Lower lobe of right lung (tissue), 2 donors: ENCODE measurements around the gene LELP1. TPM values are rescaled to one million over a fixed set of nuclear protein-coding genes. Genes with fewer than 3 reads are reported as not detected.

Source experiments
- ATAC-seq, 2 donors: fragments of 200-7000 bp; cut with Tn5 transposase; one replicate each; pipeline ENCODE4 v1.9.1; 2020 to 2022; ENCODE audit warnings: mild to moderate bottlenecking in 2 of 2, moderate library complexity in 2 of 2
- DNase-seq: peaks from one replicate; pipeline ENCODE4 v3.0.0-alpha.2; 2020
- H3K27ac ChIP-seq: fragments of 200-600 bp; one replicate; pipeline ENCODE4 v1.8.0; 2022
- H3K27me3 ChIP-seq: fragments of 200-600 bp; one replicate; pipeline ENCODE4 v1.8.0; 2022; ENCODE audit warnings: low read depth
- H3K36me3 ChIP-seq: fragments of 200-600 bp; one replicate; pipeline ENCODE4 v1.8.0; 2022; ENCODE audit warnings: mild to moderate bottlenecking
- H3K4me1 ChIP-seq: fragments of 200-600 bp; one replicate; pipeline ENCODE4 v1.8.0; 2022
- H3K4me3 ChIP-seq: fragments of 200-600 bp; one replicate; pipeline ENCODE4 v1.8.0; 2022; ENCODE audit warnings: mild to moderate bottlenecking
- H3K9me3 ChIP-seq: fragments of 200-600 bp; one replicate; pipeline ENCODE4 v1.8.0; 2022
- intact Hi-C: fragments of 100-400 bp; cut with DNase I; formaldehyde crosslinking; loops from one replicate; pipeline ENCODE4 v1.11.0; 2022
- total RNA-seq: library from RNA; stranded (reverse); fragmentation: NEBNext Ultra II Directional; extraction: Animal tissue kit (Norgen Biotek cat#: 25700); gene quantifications from one replicate; pipeline ENCODE4 v1.2.1, GENCODE V29; 2021
- TF ChIP-seq, protein P1 (sequence below): fragments of 200-600 bp; IDR thresholded peaks from one replicate; pipeline ENCODE4 v1.8.0; 2022; ENCODE audit warnings: antibody characterized with exemption, mild to moderate bottlenecking
- donor health status: DM: no; HTN: yes; CAD: no; lungs with severe emphysema.

The LELP1 gene
- total RNA-seq, 1 donor from 2014 or later = not detected

DNA sequence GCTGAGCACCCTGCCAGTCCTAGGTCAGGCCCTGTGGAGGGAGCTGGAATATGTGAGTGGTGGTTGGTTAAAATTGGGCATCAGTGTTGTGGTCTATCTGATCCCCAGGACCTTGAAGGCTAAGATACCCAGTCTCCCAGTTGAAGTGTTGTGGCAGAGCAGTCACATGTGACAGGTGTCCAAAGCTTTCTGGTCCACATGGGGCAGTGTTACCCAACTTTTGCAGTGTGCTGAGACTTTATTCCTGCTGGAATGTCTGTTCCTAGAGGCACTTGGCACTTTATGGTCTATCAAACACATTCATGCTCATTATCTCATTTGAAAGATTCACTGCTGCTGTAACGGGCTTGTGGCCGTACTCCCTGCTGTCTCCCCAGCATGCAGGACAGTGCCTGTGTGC lies 35.3 kb downstream of the LELP1 start:
- intact Hi-C loops = no loop called here
- H3K4me1 ChIP-seq = no peaks in the 10 kb centered on the region
- no peaks in the 10 kb centered on the region for H3K9me3 ChIP-seq
- no peak overlapping the region for H3K4me3 ChIP-seq
- H3K27ac ChIP-seq = no peak overlapping the region
- no peaks in the 10 kb centered on the region for H3K36me3 ChIP-seq
- peaks cover 6% of the 10 kb centered on the region for H3K27me3 ChIP-seq
- TF ChIP-seq, protein P1, sequence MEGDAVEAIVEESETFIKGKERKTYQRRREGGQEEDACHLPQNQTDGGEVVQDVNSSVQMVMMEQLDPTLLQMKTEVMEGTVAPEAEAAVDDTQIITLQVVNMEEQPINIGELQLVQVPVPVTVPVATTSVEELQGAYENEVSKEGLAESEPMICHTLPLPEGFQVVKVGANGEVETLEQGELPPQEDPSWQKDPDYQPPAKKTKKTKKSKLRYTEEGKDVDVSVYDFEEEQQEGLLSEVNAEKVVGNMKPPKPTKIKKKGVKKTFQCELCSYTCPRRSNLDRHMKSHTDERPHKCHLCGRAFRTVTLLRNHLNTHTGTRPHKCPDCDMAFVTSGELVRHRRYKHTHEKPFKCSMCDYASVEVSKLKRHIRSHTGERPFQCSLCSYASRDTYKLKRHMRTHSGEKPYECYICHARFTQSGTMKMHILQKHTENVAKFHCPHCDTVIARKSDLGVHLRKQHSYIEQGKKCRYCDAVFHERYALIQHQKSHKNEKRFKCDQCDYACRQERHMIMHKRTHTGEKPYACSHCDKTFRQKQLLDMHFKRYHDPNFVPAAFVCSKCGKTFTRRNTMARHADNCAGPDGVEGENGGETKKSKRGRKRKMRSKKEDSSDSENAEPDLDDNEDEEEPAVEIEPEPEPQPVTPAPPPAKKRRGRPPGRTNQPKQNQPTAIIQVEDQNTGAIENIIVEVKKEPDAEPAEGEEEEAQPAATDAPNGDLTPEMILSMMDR = no peak
- DNase-seq = no peak
- ATAC-seq = no peak

DNA sequence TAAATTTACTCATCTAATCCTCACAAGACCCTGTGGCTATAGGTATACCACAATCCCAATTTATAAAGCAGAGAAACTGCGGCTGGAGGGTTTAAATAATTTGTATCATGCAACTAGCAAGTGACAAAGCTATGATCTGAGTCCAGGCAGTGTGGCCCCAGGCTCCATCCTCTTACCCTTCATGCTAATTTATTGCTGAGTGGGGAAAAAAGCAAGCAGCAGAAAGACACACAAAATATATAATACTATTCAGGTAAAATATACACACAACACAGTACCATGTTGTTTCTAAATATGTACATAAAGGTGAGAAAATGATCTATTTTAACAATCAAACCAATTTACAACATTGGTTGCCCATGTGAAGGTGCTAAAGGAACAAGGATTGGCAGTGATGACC lies 38.9 kb downstream of the LELP1 start:
- ATAC-seq (no peak), DNase-seq (no peak)
- no peaks in the 10 kb centered on the region for H3K27me3 ChIP-seq
- no peak overlapping the region for H3K4me3 ChIP-seq
- TF ChIP-seq, protein P1 = no peak
- intact Hi-C loops = no loop called here
- H3K9me3 ChIP-seq = no peaks in the 10 kb centered on the region
- no peaks in the 10 kb centered on the region for H3K4me1 ChIP-seq
- no peak overlapping the region for H3K27ac ChIP-seq
- no peaks in the 10 kb centered on the region for H3K36me3 ChIP-seq

DNA sequence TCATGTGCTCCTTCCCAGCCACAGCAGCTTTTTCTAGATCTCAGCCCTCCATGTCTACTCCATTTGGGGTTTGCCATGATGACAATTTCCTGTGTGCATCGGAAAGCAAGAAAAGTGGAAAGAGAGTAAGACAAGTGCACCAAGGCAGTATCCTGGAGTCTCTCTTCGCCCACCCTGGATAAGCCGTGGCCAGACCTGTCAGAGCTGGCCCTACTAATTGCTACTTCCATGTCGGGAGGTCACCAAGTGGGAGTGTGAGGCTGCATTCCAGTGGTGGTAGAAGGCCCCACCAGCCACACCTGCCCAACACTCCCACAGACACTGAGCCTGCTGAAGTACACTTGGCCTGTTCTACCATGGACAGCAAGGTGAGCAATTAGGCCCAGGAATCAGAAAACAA lies 42.2 kb downstream of the LELP1 start:
- Histone ChIP-seq H3K9me3 (no peaks in the 10 kb centered on the region), H3K4me1 (no peaks in the 10 kb centered on the region), H3K4me3 (no peak overlapping the region), H3K36me3 (no peaks in the 10 kb centered on the region), H3K27me3 (no peaks in the 10 kb centered on the region), H3K27ac (no peak overlapping the region)
- TF ChIP-seq, protein P1 = no peak
- ATAC-seq (no peak), DNase-seq (no peak)
- intact Hi-C loops = no loop called here

DNA sequence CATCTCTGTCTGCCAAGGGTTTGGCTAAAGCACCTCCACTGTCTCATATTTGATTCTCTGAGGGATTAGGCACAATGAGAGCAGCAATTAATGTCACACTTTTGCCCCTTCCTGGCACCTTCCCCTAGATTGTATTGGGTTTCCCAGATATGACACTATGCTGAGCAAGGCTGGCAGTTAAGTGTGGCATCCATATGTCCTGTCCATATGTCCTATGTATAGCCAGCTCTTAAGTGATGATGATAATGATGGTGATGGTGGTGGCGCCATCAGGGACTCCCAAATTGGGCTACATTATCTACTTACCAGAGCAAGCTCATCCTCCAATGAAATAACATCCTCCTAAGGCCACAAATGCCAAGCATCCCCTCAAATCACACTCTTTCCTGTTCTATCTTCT lies 42.8 kb downstream of the LELP1 start:
- H3K4me1 ChIP-seq = no peaks in the 10 kb centered on the region
- H3K36me3 ChIP-seq = no peaks in the 10 kb centered on the region
- DNase-seq (no peak), ATAC-seq (no peak)
- H3K27me3 ChIP-seq = no peaks in the 10 kb centered on the region
- intact Hi-C loops = no loop called here
- H3K27ac ChIP-seq = no peak overlapping the region
- TF ChIP-seq, protein P1 = no peak
- H3K4me3 ChIP-seq = no peak overlapping the region
- no peaks in the 10 kb centered on the region for H3K9me3 ChIP-seq

DNA sequence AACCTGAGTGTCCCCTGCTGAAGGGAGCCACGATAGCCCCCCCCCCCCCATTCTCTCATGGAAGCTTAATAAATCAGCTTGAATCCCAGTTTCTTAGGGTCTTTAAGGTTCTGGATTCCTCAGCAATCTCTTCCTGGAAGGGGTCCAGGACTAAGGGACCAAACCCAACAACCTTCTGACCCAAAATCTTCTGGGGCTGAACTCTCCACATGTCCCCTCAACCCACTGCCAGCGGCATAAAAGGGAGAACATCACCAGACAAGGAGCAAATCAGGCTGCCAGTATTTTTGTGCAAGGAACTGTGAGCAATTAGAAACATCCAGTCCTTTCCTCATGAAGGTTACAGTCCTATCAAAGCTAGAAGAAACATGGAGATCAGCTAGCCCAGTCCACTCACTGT lies 43.6 kb downstream of the LELP1 start:
- Histone ChIP-seq H3K27ac (no peak overlapping the region), H3K36me3 (no peaks in the 10 kb centered on the region), H3K9me3 (no peaks in the 10 kb centered on the region), H3K4me1 (no peaks in the 10 kb centered on the region), H3K27me3 (no peaks in the 10 kb centered on the region), H3K4me3 (no peak overlapping the region)
- intact Hi-C loops = no loop called here
- TF ChIP-seq, protein P1 = no peak
- DNase-seq = no peak
- no peak for ATAC-seq
